ENCODE results near the gene INHBE.

- TF ChIP-seq CTCF (IDR thresholded peaks at IDR 0.05) (no peak), POLR2AphosphoS5 (IDR thresholded peaks at IDR 0.05) (no peak), POLR2A (IDR thresholded peaks at IDR 0.05; ENCODE audit: low read depth) (no peak), EP300 (IDR thresholded peaks at IDR 0.05) (no peak)
Measured at GRCh38 chr12:57449375-57449774, 5.7 kb upstream of the INHBE start.

All from esophagus muscularis mucosa (tissue), 4 donors.